Thyroid gland (tissue), 4 donors: ENCODE results near the gene IFT25. TPM values are rescaled to one million over a fixed set of nuclear protein-coding genes. Genes with fewer than 3 reads are reported as not detected.
"Not testable (repeated sequence)": the region's sequence is repeated elsewhere in the genome, so short reads cannot be mapped to it uniquely, and the experiment has no call there.

ENCODE experiments used
- DNase-seq, 2 donors: peaks; one replicate each; pipeline ENCODE4 v3.0.0-alpha.2; 2019
- H3K27ac ChIP-seq, 3 donors: fragments of 200-600 bp; sonication (generic); 1 replicate in 2 of 3; 2 replicates in 1 of 3; pipeline ENCODE4 v1.5.1; 2016 to 2019; ENCODE audit warnings: mild to moderate bottlenecking in 1 of 3, moderate library complexity in 1 of 3
- H3K27me3 ChIP-seq: fragments of 200-600 bp; sonication (generic); one replicate; pipeline ENCODE4 v1.5.1; 2019
- H3K36me3 ChIP-seq, 2 donors: fragments of 200-600 bp; sonication (generic); one replicate each; pipeline ENCODE4 v1.5.1; 2016 to 2019
- H3K4me1 ChIP-seq, 2 donors: fragments of 200-600 bp; sonication (generic); one replicate each; pipeline ENCODE4 v1.5.1; 2017 to 2019
- H3K4me3 ChIP-seq, 3 donors: fragments of 200-600 bp; sonication (generic); replicated peaks in 1 of 3; 1 replicate in 2 of 3; 2 replicates in 1 of 3; pipeline ENCODE4 v1.5.1; 2016; ENCODE audit warnings: mild to moderate bottlenecking in 1 of 3
- H3K9me3 ChIP-seq: fragments of 200-600 bp; sonication (generic); one replicate; pipeline ENCODE4 v1.5.1; 2017
- CTCF ChIP-seq, 6 experiments: fragments of 200-600 bp in 3 of 6; fragments of 450-650 bp in 3 of 6; sonication (generic) in 3 of 6; IDR thresholded peaks; one replicate each; pipeline ENCODE4 v1.5.1; 2016 to 2019; ENCODE audit warnings: antibody characterized with exemption in 6 of 6, mild to moderate bottlenecking in 2 of 6, inconsistent platforms in 1 of 6, moderate library complexity in 1 of 6
- POLR2A ChIP-seq, 2 donors: fragments of 450-650 bp; IDR thresholded peaks; one replicate each; pipeline ENCODE4 v1.6.1; 2017; ENCODE audit warnings: antibody characterized with exemption in 2 of 2, mild to moderate bottlenecking in 2 of 2, moderate library complexity in 1 of 2
- WGBS, 2 donors: methylation state at CpG; one replicate each; pipeline ENCODE4 v1.1.5; 2017; 5-methylcytosine and 5-hydroxymethylcytosine counted together
- intact Hi-C: fragments of 100-400 bp; cut with DNase I; formaldehyde crosslinking; loops from one replicate; pipeline ENCODE4 v1.15.1; 2023
- total RNA-seq, 4 donors: library from RNA; depleted of rRNA; stranded (reverse); fragments of >200 nt; gene quantifications; one replicate each; pipeline ENCODE4 v1.2.3, GENCODE V29; 2016

Gene IFT25
- total RNA-seq, 4 donors from 2014 or later: 42.4 to 116 (median 77.7) TPM

DNA sequence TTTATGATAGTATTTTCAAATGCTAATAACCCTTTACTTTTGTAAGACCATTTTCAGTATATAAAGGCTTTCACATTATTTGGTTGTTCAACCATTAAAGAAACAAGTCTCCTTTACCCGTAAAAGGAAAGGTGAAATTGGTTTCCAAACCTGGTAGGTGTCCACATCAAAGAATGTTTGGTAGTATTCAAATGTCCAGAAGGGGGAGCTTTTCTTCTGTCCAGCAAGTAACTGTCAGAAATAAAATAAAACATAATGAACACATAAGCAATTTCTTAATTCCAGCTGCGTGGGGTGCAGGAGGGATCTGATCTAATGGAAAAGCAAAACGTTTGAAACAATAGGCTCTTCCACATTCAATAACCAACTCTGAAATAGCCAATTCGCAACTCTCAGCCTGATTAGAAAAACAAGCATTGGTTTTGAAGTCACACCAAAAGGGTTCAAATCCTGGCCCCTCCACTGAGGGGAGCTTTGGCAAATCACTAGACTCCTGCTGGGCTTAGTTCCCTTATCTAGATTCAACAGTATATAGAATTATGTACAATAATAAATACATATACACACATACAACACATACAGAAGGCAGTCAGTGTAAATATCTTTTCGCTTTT is 66.9 kb downstream of the IFT25 start:
- Histone ChIP-seq H3K36me3 (peaks cover 26 to 39% of the 10 kb centered on the region in 2 donors), H3K27ac (no peak overlapping the region), H3K4me3 (no peak overlapping the region), H3K27me3 (no peaks in the 10 kb centered on the region), H3K4me1 (no peaks in the 10 kb centered on the region), H3K9me3 (no peaks in the 10 kb centered on the region)
- no peak for DNase-seq
- no peak for TF ChIP-seq POLR2A (IDR thresholded peaks at IDR 0.05)
- peak; percentile 20 to 71 (median 60) for TF ChIP-seq CTCF (IDR thresholded peaks at IDR 0.05)
- WGBS, 2 donors: 43 to 48% methylated on average over 5 of the region's 5 CpGs
- intact Hi-C loops: no loop called here

DNA sequence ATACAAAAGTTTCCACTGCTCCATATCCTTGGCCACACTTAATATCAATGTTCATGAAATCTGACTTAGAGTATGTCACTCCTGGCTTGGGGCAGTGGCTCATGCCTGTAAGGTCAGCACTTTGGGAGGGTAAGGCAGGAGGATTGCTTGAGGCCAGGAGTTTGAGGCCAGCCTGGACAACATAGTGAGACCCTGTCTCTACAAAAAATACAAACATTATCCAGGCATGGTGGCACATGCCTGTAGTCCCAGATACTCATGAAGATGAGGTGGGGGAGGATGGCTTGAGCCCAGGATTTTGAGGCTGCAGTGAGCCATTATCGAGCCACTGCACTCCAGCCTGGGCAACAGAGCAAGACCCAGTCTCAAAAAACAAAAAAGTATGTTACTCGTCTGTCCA is 70.3 kb downstream of the IFT25 start:
- intact Hi-C loops: not testable (repeated sequence)

GRCh38 chr1:53871773-53872484 is 73.6 kb downstream of the IFT25 start:
- WGBS, 2 donors: 78 to 82% methylated on average over 5 of the region's 5 CpGs
- no peak for DNase-seq
- Histone ChIP-seq H3K27ac (no peak overlapping the region), H3K27me3 (no peaks in the 10 kb centered on the region), H3K4me3 (no peak overlapping the region), H3K9me3 (no peaks in the 10 kb centered on the region), H3K4me1 (no peaks in the 10 kb centered on the region), H3K36me3 (peaks cover 46 to 54% of the 10 kb centered on the region in 2 donors)
- TF ChIP-seq CTCF (IDR thresholded peaks at IDR 0.05): no peak
- no peak for TF ChIP-seq POLR2A (IDR thresholded peaks at IDR 0.05)
- intact Hi-C loops: no loop called here

More for the DNA sequence above, 70.3 kb downstream of the IFT25 start:
- peaks cover 28 to 49% of the 10 kb centered on the region in 2 donors for H3K36me3 ChIP-seq
- H3K27ac ChIP-seq, H3K27me3 ChIP-seq, H3K4me1 ChIP-seq, H3K4me3 ChIP-seq, DNase-seq, H3K9me3 ChIP-seq: not testable (repeated sequence)
- WGBS, 2 donors: 96 to 98% methylated on average over 2 of the region's 2 CpGs

Other genes with a start within 250 kb of the IFT25 start
- gene GLIS1, start 206.5 kb downstream of the IFT25 start, total RNA-seq: under 1 TPM in 1 of 4 donors, not detected in 3; 0.29 TPM
- gene NDC1, start 107.4 kb downstream of the IFT25 start, total RNA-seq: 10 to 100 TPM; 10.4 to 15.4 (median 11.9) TPM
- 10 to 100 TPM; 41.5 to 66.6 (median 61.5) TPM for gene YIPF1, start 55.9 kb downstream of the IFT25 start, total RNA-seq
- 100 to 1,000 TPM; 219 to 492 (median 343) TPM for gene DIO1, start 51.5 kb downstream of the IFT25 start, total RNA-seq
- 10 to 100 TPM; 28.7 to 39.4 (median 33.7) TPM for gene LRRC42, start 651 bp upstream of the IFT25 start, total RNA-seq
- not detected for gene LDLRAD1, start 72.5 kb upstream of the IFT25 start, total RNA-seq
- 100 to 1,000 TPM; 337 to 492 (median 444) TPM for gene TMEM59, start 107.5 kb upstream of the IFT25 start, total RNA-seq
- 1 to 10 TPM; 4.3 to 5.8 (median 4.4) TPM for gene TCEANC2, start 107.9 kb upstream of the IFT25 start, total RNA-seq
- under 1 TPM in 1 of 4 donors, not detected in 3; 0.45 TPM for gene CDCP2, start 207.3 kb upstream of the IFT25 start, total RNA-seq